Nephron progenitor cell (in vitro differentiated cells): ENCODE results near the gene IL32.

Experiments used
- DNase-seq: peaks from one replicate; pipeline ENCODE4 v3.0.0; 2021
- H3K27ac Mint-ChIP-seq: 2 replicates; pipeline ENCODE4 v1.8.0; 2021; ENCODE audit warnings: mild to moderate bottlenecking, moderate library complexity, mixed read lengths
- H3K27me3 Mint-ChIP-seq: 2 replicates; pipeline ENCODE4 v1.8.0; 2021; ENCODE audit warnings: mild to moderate bottlenecking, low read depth, mixed read lengths; ENCODE audit not compliant: poor library complexity
- H3K36me3 Mint-ChIP-seq: 2 replicates; pipeline ENCODE4 v1.8.0; 2021; ENCODE audit warnings: low read depth, mixed read lengths
- H3K4me1 Mint-ChIP-seq: 2 replicates; pipeline ENCODE4 v1.8.0; 2021; ENCODE audit warnings: mixed read lengths
- H3K4me3 Mint-ChIP-seq: 2 replicates; pipeline ENCODE4 v1.8.0; 2021; ENCODE audit warnings: mild to moderate bottlenecking, moderate library complexity, mixed read lengths
- H3K9me3 Mint-ChIP-seq: 2 replicates; pipeline ENCODE4 v1.8.0; 2021; ENCODE audit warnings: mild to moderate bottlenecking, moderate library complexity, mixed read lengths
- TF ChIP-seq, protein P1 (sequence below): fragments of 200-600 bp; sonication (generic); IDR thresholded peaks from 2 replicates; pipeline ENCODE4 v1.5.0; 2021; ENCODE audit warnings: antibody characterized with exemption

Gene IL32

DNA sequence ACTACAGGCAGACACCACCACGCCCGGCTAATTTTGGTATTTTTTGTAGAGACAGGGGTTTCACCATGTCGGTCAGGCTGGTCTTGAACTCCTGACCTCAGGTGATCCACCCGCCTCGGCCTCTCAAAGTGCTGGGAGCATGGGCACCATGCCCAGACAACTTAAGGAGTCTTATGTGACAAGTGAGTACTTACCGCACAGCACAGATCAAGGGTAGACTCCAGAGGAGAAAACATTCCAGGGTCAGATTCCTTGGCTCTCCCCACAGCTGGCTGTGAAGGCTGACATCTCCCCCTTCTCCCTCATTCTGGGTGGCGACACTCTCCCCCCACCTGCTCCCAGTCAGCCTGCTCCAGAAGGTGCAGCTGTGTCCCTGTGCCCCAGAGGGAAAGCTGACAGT is 23.0 kb downstream of the IL32 start:
- H3K4me3 Mint-ChIP-seq, result peak overlapping the region; percentile 54
- H3K27me3 Mint-ChIP-seq, result no peaks in the 10 kb centered on the region
- H3K9me3 Mint-ChIP-seq, result no peaks in the 10 kb centered on the region
- peaks cover 75% of the 10 kb centered on the region for H3K4me1 Mint-ChIP-seq
- no peak for DNase-seq
- H3K27ac Mint-ChIP-seq, result peak overlapping the region; percentile 68
- TF ChIP-seq, protein P1, sequence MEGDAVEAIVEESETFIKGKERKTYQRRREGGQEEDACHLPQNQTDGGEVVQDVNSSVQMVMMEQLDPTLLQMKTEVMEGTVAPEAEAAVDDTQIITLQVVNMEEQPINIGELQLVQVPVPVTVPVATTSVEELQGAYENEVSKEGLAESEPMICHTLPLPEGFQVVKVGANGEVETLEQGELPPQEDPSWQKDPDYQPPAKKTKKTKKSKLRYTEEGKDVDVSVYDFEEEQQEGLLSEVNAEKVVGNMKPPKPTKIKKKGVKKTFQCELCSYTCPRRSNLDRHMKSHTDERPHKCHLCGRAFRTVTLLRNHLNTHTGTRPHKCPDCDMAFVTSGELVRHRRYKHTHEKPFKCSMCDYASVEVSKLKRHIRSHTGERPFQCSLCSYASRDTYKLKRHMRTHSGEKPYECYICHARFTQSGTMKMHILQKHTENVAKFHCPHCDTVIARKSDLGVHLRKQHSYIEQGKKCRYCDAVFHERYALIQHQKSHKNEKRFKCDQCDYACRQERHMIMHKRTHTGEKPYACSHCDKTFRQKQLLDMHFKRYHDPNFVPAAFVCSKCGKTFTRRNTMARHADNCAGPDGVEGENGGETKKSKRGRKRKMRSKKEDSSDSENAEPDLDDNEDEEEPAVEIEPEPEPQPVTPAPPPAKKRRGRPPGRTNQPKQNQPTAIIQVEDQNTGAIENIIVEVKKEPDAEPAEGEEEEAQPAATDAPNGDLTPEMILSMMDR, result no peak
- no peaks in the 10 kb centered on the region for H3K36me3 Mint-ChIP-seq

DNA sequence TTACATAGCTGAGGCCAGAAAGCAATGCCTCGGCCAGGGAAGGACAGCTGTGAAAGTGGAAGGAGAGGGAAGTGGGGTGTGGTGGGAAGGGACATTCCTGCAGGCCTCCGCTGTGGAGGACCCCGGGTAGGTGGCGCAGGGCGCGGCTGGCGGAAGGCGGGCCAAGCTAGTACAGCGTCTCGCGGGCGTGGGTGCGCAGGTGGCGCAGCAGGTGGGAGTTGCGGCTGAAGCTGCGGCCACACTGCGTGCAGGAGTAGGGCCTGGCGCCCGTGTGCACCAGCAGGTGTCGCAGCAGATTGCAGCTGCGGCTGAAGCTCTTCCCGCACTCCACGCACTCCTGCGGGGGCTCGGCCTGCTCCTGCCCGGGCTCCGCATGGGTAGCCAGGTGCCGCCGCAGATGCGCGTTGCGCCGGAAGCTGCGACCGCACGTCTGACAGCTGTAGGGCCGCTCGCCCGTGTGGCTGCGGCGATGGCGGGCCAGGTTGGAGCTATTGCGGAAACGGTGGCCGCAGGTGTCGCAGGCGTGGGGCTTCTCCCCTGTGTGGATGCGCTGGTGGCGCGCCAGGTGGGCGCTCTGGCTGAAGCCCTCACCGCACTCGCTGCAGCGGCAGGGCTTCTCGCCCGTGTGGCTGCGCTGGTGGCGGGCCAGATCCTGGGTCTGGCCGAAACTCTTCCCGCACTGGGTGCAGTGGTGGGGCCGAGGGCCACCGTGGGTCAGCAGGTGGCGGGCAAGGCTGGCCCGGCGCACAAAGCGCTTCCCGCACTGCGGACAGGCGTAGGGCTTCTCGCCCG is 23.7 kb downstream of the IL32 start:
- Mint-ChIP-seq H3K27me3 (no peaks in the 10 kb centered on the region), H3K36me3 (no peaks in the 10 kb centered on the region), H3K27ac (peak overlapping the region; percentile 68), H3K4me3 (no peak overlapping the region), H3K9me3 (no peaks in the 10 kb centered on the region), H3K4me1 (peaks cover 68% of the 10 kb centered on the region)
- DNase-seq, result no peak
- TF ChIP-seq, protein P1, result no peak

DNA sequence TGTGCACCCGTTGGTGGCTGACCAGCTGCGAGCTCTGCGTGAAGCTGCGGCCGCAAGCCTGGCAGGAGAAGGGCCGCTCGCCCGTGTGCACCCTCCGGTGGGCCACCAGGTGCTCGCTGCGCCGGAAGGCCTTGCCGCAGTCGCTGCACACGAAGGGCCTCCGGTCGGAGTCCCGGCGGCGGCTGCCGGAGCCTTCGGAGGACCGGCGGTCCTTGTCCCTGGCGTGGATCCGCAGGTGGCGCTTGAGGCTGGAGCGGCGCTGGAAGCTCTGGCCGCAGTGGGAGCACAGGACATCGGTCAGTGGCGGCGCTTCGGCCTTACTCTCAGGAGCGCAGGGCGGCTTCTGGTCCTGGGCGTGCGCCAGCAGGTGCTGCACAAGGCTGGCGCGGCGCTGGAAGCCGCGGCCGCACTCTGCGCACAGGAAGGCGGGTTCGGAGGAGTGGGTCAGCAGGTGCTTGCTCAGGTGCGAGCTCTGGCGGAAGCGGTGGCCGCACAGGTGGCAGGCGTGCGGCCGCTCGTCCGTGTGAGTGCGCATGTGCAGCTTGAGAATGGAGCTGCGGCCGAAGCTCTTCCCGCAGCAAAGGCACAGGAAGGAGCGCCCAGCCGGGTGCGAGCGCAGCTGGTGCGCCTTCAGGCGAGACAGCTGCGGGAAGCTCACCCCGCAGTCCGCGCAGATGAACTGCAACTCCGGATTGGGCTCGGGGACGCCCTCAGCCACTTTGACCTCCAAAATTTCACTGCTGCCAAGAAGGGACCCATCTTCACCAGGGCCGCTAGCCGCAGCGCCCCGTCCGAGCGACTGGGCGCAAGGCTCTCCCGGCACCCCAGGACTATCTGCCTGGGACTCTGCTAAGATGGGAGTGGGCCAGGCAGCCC is 24.5 kb downstream of the IL32 start:
- peaks cover 62% of the 10 kb centered on the region for H3K4me1 Mint-ChIP-seq
- H3K27ac Mint-ChIP-seq, result no peak overlapping the region
- no peaks in the 10 kb centered on the region for H3K27me3 Mint-ChIP-seq
- H3K4me3 Mint-ChIP-seq, result no peak overlapping the region
- no peaks in the 10 kb centered on the region for H3K9me3 Mint-ChIP-seq
- TF ChIP-seq, protein P1, result no peak
- H3K36me3 Mint-ChIP-seq, result no peaks in the 10 kb centered on the region
- DNase-seq, result no peak

DNA sequence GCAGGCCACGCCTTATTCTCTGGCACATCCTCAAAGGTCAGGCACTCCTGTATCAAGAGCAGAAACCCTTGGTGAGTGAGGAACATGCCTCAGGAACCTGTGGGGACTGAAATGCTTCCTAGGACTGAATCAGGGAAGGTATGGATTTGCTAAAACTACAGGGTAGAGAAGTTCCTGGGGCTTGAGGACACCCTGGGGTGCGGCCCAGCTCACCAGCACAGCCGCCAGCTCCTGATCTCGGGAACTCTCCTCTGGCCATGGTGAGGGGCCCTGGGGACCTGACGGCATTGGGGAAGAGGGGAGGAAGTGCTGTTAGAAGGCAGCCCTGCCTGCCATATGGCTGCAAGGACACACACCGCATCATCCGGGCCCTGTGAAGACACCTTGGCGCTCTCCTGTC is 26.1 kb downstream of the IL32 start:
- Mint-ChIP-seq H3K4me3 (no peak overlapping the region), H3K27me3 (peaks cover 2% of the 10 kb centered on the region), H3K9me3 (no peaks in the 10 kb centered on the region), H3K27ac (peak overlapping the region; percentile 29), H3K4me1 (peaks cover 50% of the 10 kb centered on the region), H3K36me3 (no peaks in the 10 kb centered on the region)
- no peak for DNase-seq
- TF ChIP-seq, protein P1, result no peak

DNA sequence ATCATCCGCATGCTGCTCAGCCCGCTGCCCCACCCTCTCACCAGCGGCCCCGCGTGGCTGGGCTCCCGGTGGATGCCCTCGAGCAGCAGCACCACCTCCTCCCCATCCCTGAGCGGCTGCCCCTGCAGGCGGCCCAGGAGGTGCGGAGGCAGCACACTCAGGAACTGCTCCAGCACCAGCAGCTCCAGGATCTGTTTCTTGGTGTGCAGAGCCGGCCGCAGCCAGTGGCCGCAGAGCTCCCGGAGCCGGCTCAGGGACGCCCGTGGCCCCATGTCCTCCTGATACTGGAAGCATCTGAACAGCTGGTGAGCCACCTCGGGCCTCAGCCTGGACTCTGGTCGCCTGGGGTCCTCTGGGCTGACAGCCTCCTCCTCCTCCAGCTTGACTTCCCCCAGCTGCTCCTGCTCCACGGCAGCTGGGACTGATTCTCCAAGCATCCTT is 27.1 kb downstream of the IL32 start:
- no peak overlapping the region for H3K4me3 Mint-ChIP-seq
- H3K4me1 Mint-ChIP-seq, result peaks cover 47% of the 10 kb centered on the region
- no peak for DNase-seq
- TF ChIP-seq, protein P1, result no peak
- peaks cover 12% of the 10 kb centered on the region for H3K27me3 Mint-ChIP-seq
- H3K27ac Mint-ChIP-seq, result no peak overlapping the region
- H3K36me3 Mint-ChIP-seq, result no peaks in the 10 kb centered on the region
- no peaks in the 10 kb centered on the region for H3K9me3 Mint-ChIP-seq
